KBM-7 (cell line): ENCODE data around the gene POU2AF3.
"Not testable (repeated sequence)": the region's sequence is repeated elsewhere in the genome, so short reads cannot be mapped to it uniquely, and the experiment has no call there.

Experiments used
- DNase-seq: peaks from one replicate; pipeline ENCODE4 v3.0.0-alpha.2; 2015
- in situ Hi-C: fragments of 300-500 bp; cut with MboI; formaldehyde crosslinking; loops from 2 replicates; pipeline ENCODE4 v1.14.3; 2020; ENCODE audit warnings: low sequenced_read_pairs, low pct_unique_long_range_greater_than_20kb, mixed read lengths

Gene POU2AF3, protein sequence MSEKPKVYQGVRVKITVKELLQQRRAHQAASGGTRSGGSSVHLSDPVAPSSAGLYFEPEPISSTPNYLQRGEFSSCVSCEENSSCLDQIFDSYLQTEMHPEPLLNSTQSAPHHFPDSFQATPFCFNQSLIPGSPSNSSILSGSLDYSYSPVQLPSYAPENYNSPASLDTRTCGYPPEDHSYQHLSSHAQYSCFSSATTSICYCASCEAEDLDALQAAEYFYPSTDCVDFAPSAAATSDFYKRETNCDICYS

GRCh38 chr11:111298413-111299100 is at the start of gene POU2AF3:
Gene POU2AF3 (plus strand): TSS chr11:111298546. CDS start chr11:111298582, 36 bp downstream.
- in situ Hi-C loops, result loop anchor here (25.0 kb wide), 1 partner anchor 114 kb away; no protein-coding TSS in a partner anchor

DNA sequence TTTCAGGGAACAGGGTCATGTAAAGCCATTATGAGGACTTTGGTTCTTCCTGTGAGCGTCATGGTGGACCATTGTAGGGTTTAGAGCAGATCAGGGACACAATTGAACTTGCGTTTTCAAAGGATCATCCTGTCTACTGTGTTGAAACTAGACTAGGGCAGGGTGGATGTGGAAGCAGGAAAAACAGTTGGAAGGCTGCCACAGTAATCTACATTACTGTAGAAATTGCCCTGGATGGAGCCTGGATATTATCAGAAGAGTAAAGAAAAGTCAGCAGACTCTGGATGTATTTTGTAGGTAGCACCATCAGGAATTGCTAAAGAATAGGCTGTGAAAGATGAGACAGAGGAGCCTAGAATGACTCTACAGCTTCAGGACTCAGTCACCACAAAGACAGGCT is 47.4 kb upstream of the POU2AF3 start:
- DNase-seq, result no peak
- in situ Hi-C loops, result no loop called here

More at GRCh38 chr11:111298413-111299100, at the start of gene POU2AF3:
- no peak for DNase-seq

DNA sequence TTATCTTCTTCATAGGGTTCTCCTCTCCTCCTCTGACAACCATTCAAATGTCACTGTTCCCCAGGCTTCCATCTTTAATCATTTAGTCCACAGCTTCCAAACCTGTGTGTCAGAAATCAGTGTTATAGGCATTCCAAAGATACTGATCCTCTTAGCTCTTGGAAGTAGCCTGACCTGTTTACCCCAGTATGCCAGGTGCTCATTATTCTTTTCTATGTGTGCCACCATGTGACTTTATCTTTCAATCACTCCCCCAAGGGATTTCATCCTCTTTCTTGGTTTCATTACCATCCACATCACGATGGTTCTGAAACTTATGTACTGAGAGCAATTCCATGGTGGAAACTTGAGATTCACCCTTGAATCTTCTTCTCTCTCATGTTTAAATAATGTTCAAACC is 45.2 kb upstream of the POU2AF3 start:
- DNase-seq, result no peak
- in situ Hi-C loops, result no loop called here

- in situ Hi-C loops, result no loop called here
- no peak for DNase-seq
Observed at GRCh38 chr11:111253630-111254029, 44.7 kb upstream of the POU2AF3 start.

- in situ Hi-C loops, result no loop called here
- no peak for DNase-seq
Observed at GRCh38 chr11:111258046-111258445, 40.3 kb upstream of the POU2AF3 start.

DNA sequence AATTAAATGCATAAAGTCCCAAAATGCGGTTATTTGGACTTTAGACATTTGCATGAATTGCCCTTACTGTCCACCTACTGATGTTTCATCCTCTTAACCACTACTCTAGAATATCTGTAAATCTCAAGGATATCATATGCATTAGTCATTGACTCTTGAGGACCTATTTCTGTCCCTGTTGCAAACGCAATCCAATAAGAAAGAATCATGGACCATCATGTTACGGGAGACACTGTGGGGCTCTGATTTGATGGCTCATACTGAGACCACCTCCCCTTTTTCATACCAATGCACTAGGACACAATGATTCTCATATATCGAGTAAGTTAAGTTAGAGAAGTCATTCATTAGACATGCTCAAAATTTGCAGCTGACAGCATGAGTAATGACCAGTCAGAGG is 38.5 kb upstream of the POU2AF3 start:
- in situ Hi-C loops, result no loop called here
- no peak for DNase-seq

DNA sequence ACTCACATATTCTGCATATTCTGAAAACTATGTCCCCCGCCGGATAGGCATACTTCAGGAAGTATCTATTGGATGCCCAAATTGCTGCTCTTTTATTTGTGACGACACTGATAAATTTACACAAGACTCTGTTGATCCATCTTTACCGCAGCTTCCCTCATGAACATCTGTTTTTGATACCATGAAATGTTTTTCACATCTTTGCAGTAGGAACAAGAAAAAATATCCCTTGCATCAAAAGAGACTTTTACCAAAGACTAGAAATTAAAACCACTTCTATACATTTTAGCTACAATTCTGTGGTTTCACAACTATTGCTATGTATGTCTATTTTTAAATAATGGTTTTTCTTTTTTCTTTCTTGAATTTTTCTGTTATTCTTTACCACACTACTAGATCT is 37.5 kb upstream of the POU2AF3 start:
- in situ Hi-C loops, result no loop called here
- DNase-seq, result no peak

GRCh38 chr11:111264646-111265045 is 33.7 kb upstream of the POU2AF3 start:
- in situ Hi-C loops, result no loop called here
- no peak for DNase-seq

- no peak for DNase-seq
- in situ Hi-C loops, result no loop called here
Observed at GRCh38 chr11:111265421-111265820, 32.9 kb upstream of the POU2AF3 start.

DNA sequence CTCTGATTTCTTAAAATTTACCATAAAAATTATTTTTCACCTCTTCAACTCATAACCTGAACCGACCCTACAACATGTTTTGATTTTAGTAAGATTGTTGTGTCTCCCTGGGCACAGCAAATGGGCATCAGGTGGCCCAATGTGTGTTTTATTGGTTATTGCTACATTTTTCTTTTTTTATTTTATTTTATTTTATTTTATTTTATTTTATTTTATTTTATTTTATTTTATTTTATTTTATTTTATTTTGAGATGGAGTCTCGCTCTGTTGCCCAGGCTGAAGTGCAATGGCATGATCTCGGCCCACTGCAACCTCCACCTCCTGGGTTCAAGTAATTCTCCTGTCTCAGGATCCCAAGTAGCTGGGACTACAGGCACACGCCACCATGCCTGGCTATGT is 30.0 kb upstream of the POU2AF3 start:
- in situ Hi-C loops, DNase-seq: not testable (repeated sequence)

DNA sequence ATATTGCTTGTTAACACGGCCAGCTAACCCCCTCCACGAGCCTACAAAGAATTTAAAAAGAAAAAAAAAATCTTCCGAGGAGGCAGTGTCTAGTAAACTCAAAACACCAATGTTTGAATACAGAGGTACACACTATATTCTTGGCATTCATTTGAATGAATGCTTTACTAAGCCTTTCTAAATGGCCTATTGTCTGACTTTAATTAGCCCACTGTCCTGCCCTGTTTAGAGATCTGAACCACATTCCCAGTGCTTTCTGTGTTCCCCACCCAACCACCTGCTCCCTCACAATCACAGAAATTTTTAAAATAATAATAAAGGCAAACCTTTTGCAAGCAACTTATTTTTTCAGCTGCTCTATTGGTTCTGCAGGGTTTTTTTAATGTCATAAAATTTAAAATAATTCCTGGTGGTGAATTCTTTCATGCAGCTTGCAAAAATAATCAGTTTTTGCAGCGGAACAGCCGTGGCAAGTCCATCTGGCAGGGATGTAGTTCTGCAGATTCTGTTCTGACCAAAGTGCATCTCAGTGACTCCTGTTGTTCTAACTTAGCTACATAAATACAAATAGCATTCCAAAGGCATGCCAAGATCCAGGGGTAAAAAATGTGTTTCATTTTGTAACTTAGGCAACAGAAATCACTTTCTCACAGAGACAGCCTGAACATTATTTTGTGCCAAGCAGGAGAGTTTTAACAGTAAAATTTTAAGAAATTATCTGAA is 29.0 kb upstream of the POU2AF3 start:
- DNase-seq, result no peak
- in situ Hi-C loops, result no loop called here

- DNase-seq, result no peak
- in situ Hi-C loops, result no loop called here
Observed at GRCh38 chr11:111272420-111272819, 25.9 kb upstream of the POU2AF3 start.

DNA sequence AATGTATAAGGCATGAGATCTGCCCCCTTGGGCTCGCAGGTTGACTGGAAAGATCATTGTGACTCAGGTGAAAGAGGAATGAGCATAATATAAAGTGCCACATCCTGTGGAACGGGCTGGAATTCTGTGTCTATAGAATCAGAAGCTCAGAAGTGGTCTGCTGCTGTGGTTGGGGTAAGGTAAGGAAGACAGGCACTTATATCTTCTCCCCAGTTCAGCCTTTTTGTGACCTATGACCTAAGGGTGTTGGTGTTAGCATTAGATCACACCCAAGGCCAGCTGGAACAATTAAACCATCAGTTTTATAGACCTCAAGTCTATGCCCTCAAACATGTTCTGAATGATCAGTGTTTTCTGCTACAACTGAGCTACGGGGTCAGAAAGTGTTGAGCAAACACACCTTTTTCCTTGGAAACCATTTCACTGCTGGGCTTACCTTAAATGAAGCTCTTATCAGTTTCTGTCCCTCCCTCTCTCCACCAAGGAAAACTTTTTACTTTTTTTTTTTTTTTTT is 15.7 kb upstream of the POU2AF3 start:
- no peak for DNase-seq
- in situ Hi-C loops, result loop anchor here (25.0 kb wide), 1 partner anchor 130 kb away; no protein-coding TSS in a partner anchor

DNA sequence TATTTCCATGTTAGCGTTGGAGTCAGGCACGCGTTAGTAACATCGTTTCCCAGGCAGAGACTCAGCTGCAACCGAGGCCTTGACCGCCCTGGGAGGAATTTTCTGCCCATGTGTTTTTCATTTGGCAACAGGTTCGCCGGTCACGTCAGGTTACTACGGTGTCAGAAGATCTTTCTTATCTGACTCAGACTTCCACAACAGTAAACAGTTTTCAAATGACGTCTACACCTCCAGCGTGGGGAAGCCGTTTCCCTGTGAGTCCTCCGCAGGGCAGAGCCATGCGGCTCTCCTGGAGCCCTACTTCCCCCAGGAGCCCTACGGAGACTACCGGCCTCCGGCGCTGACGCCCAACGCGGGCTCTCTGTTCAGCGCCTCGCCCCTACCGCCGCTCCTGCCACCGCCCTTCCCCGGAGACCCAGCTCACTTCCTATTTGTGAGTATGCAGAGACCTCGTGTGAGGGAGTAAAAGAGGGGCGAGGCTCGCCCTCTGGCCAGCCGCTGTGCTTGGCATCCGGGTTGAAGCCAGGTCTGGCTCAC is 14.3 kb upstream of the POU2AF3 start:
- in situ Hi-C loops, result loop anchor here (25.0 kb wide), 1 partner anchor 128 kb away; no protein-coding TSS in a partner anchor

GRCh38 chr11:111285189-111286091 is 12.9 kb upstream of the POU2AF3 start:
- in situ Hi-C loops, result loop anchor here (25.0 kb wide), 1 partner anchor 127 kb away; no protein-coding TSS in a partner anchor
- no peak for DNase-seq

More for the DNA sequence above, 14.3 kb upstream of the POU2AF3 start:
- DNase-seq, result no peak

DNA sequence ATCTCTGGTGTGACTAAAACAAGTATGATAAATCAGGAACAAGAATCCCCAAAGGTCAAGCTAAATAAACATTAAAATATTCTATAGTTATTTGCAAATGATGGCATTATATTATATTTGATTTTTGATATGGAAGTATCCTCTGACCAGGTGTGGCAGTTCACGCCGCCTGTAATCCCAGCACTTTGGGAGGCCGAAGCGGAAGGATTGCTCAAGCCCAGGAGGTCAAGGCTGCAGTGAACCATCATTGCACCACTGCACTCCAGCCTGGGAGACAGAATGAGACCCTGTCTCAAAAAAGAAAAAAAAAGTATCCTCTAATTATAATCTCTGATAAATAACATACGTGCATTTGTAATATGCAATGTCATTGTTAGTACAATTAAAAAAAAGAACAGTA is 6.6 kb upstream of the POU2AF3 start:
- in situ Hi-C loops, result loop anchor here (25.0 kb wide), 1 partner anchor 121 kb away; no protein-coding TSS in a partner anchor
- no peak for DNase-seq

DNA sequence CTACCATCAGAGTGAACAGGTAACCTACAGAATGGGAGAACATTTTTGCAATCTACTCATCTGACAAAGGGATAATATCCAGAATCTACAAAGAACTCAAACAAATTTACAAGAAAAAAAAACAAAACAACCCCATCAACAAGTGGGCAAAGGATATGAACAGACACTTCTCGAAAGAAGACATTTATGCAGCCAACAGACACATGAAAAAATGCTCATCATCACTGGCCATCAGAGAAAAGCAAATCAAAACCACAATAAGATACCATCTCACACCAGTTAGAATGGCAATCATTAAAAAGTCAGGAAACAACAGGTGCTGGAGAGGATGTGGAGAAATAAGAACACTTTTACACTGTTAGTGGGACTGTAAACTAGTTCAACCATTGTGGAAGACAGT is 5.9 kb upstream of the POU2AF3 start:
- in situ Hi-C loops, result loop anchor here (25.0 kb wide), 1 partner anchor 120 kb away; no protein-coding TSS in a partner anchor
- DNase-seq, result not testable (repeated sequence)

GRCh38 chr11:111296196-111296595 is 2.1 kb upstream of the POU2AF3 start:
- no peak for DNase-seq
- in situ Hi-C loops, result loop anchor here (25.0 kb wide), 1 partner anchor 116 kb away; no protein-coding TSS in a partner anchor
